Activated naive CD8-positive, alpha-beta T cell treated with anti-CD3 and anti-CD28 coated beads, Interleukin-2, amount 50 U/mL, for 24 hours (primary cell): ENCODE results near the gene FANCD2.
A peak's percentile ranks its signal among the peaks of the same experiment; 100 is the strongest.

Experiments
- ATAC-seq: fragments of 150-1000 bp; cut with Tn5 transposase; one replicate; pipeline ENCODE4 v1.10.0; 2021
- DNase-seq: peaks from one replicate; pipeline ENCODE4 v3.0.0; 2021
- H3K27ac Mint-ChIP-seq: one replicate; pipeline ENCODE4 v1.8.0; 2021; ENCODE audit warnings: mild to moderate bottlenecking, mixed read lengths
- H3K27me3 Mint-ChIP-seq: one replicate; pipeline ENCODE4 v1.8.0; 2021; ENCODE audit warnings: mixed read lengths
- H3K36me3 Mint-ChIP-seq: one replicate; pipeline ENCODE4 v1.8.0; 2021; ENCODE audit warnings: low read depth, mixed read lengths
- H3K4me1 Mint-ChIP-seq: one replicate; pipeline ENCODE4 v1.8.0; 2021; ENCODE audit warnings: mixed read lengths
- H3K4me3 Mint-ChIP-seq: one replicate; pipeline ENCODE4 v1.8.0; 2021; ENCODE audit warnings: mild to moderate bottlenecking, moderate library complexity, mixed read lengths
- H3K9me3 Mint-ChIP-seq: one replicate; pipeline ENCODE4 v1.8.0; 2021; ENCODE audit warnings: mixed read lengths

The FANCD2 gene

DNA sequence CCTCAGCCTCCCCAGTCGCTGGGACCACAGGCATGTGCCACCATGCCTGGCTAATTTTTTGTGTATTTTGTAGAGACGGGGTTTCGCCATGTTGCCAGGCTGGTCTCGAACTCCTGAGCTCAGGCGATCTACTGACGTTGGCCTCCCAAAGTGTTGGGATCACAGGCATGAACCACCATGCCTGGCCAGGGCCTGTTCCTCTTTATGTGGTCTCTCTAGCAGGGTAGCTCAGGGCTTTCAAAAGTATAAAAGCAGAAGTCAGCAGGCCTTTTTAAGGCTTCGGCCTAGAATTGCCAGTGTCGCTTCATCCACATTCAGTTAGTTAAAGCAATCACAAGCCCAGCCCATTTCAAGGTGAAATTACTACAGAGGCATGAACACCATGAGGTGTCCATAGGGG, 123.0 kb downstream of the FANCD2 start:
- Mint-ChIP-seq H3K27ac (peak overlapping the region; percentile 49), H3K36me3 (peaks cover 48% of the 10 kb centered on the region), H3K4me1 (peaks cover 24% of the 10 kb centered on the region), H3K27me3 (no peaks in the 10 kb centered on the region), H3K4me3 (no peak overlapping the region), H3K9me3 (no peaks in the 10 kb centered on the region)
- DNase-seq (no peak), ATAC-seq (no peak)

- H3K4me3 Mint-ChIP-seq, result no peak overlapping the region
- no peak overlapping the region for H3K27ac Mint-ChIP-seq
- H3K9me3 Mint-ChIP-seq, result no peaks in the 10 kb centered on the region
- peaks cover 52% of the 10 kb centered on the region for H3K36me3 Mint-ChIP-seq
- no peak for DNase-seq
- no peaks in the 10 kb centered on the region for H3K27me3 Mint-ChIP-seq
- ATAC-seq, result no peak
- peaks cover 17% of the 10 kb centered on the region for H3K4me1 Mint-ChIP-seq
Observed at GRCh38 chr3:10150987-10151386, 124.8 kb downstream of the FANCD2 start.
